ENCODE data around the gene DNHD1.
"Not testable (repeated sequence)": the region's sequence is repeated elsewhere in the genome, so short reads cannot be mapped to it uniquely, and the experiment has no call there.

Gene DNHD1

GRCh38 chr11:6502382-6502781 is 5.3 kb downstream of the DNHD1 start:
- no peak overlapping the region for H3K4me3 ChIP-seq (ENCODE audit: low read depth, low read length)
- DNase-seq (ENCODE audit: low read depth), result no peak
- no peak for TF ChIP-seq CTCF (IDR thresholded peaks at IDR 0.05; ENCODE audit: low read depth, low read length, missing control alignments)

- no peak for DNase-seq (ENCODE audit: low read depth)
- TF ChIP-seq CTCF (IDR thresholded peaks at IDR 0.05; ENCODE audit: low read depth, low read length, missing control alignments), result no peak
- H3K4me3 ChIP-seq (ENCODE audit: low read depth, low read length), result no peak overlapping the region
Measured at GRCh38 chr11:6504166-6504565, 7.1 kb downstream of the DNHD1 start.

GRCh38 chr11:6505577-6506240 is 8.6 kb downstream of the DNHD1 start:
- TF ChIP-seq CTCF (IDR thresholded peaks at IDR 0.05; ENCODE audit: low read depth, low read length, missing control alignments), result peak; percentile 59

GRCh38 chr11:6516865-6517264 is 19.8 kb downstream of the DNHD1 start:
- no peak for DNase-seq (ENCODE audit: low read depth)
- no peak for TF ChIP-seq CTCF (IDR thresholded peaks at IDR 0.05; ENCODE audit: low read depth, low read length, missing control alignments)
- H3K4me3 ChIP-seq (ENCODE audit: low read depth, low read length), result no peak overlapping the region

More at GRCh38 chr11:6505577-6506240, 8.6 kb downstream of the DNHD1 start:
- no peak overlapping the region for H3K4me3 ChIP-seq (ENCODE audit: low read depth, low read length)
- no peak for DNase-seq (ENCODE audit: low read depth)

- DNase-seq (ENCODE audit: low read depth), result no peak
- no peak for TF ChIP-seq CTCF (IDR thresholded peaks at IDR 0.05; ENCODE audit: low read depth, low read length, missing control alignments)
- H3K4me3 ChIP-seq (ENCODE audit: low read depth, low read length), result no peak overlapping the region
Measured at GRCh38 chr11:6520265-6520664, 23.2 kb downstream of the DNHD1 start.

- not testable (repeated sequence) for H3K4me3 ChIP-seq (ENCODE audit: low read depth, low read length); DNase-seq (ENCODE audit: low read depth)
Measured at GRCh38 chr11:6521946-6522345, 24.9 kb downstream of the DNHD1 start.

- no peak for DNase-seq (ENCODE audit: low read depth)
- no peak overlapping the region for H3K4me3 ChIP-seq (ENCODE audit: low read depth, low read length)
- no peak for TF ChIP-seq CTCF (IDR thresholded peaks at IDR 0.05; ENCODE audit: low read depth, low read length, missing control alignments)
Measured at GRCh38 chr11:6523253-6523652, 26.2 kb downstream of the DNHD1 start.
